GM21515 (cell line): ENCODE measurements around the gene LMF1.
"Not testable (repeated sequence)": the region's sequence is repeated elsewhere in the genome, so short reads cannot be mapped to it uniquely, and the experiment has no call there.

Experiments
- ATAC-seq: cut with Tn5 transposase; IDR thresholded peaks from one replicate; pipeline ENCODE4 v1.9.1; 2021; ENCODE audit not compliant: unreplicated experiment

The LMF1 gene

DNA sequence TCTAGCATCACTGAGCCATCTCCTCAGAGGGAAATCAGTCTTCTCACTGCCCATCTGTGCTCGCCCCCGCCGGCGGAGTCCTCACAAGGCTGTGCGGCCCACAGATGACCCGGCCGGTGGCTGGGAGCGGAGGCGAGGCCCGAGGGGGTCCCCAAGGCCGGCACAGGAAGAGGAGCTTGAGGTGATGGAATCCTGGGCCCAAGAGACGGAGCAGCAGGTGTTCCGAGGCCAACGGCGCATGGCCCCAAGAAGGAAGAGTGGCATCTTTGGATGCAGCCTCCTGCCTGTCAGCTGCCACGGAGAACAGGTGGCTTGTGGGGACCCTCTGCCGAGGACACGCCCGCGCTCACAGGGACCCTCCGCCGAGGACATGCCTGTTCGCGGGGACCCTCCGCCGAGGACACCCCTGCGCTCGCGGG is 97.5 kb downstream of the LMF1 start:
- no peak for ATAC-seq

DNA sequence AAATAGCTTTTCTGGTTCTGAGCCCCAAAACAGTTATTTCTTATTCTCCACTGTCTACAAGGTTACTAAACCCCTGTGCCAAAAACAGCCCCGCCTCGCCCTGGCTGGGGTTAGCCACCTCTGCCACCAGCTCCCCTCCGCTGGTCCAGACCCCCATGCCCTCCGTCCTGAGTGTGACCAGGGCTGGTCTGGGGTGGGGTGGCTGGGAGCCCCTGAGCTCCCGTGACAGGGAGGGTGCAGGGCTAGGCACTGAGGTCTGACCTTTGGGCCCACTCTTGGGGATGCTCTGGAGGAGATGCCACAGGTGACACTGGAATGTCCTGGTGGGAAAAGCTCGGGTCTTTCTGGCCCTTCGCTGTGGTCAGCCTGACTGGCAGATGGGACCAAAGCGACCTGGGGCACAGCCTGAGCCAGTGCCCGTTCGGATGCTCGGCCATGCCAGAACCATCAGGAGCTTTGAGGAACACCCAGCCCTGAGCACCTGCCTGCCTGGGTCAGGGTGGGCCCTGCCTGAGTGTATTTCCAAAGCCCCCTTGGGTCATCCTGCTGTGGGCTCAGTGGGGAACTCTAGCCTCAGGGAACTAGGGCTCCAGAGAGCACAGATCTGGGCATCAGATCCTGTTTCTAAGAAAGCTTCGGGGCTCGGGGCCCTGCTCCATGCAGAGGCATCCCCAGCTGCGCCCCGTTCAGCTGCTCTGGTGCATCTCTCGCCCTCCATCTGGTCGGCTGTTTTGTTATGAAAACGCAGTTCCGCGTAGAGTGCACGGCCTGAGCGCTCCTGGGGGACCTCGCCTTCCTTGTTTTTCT is 98.1 kb downstream of the LMF1 start:
- ATAC-seq: no peak

DNA sequence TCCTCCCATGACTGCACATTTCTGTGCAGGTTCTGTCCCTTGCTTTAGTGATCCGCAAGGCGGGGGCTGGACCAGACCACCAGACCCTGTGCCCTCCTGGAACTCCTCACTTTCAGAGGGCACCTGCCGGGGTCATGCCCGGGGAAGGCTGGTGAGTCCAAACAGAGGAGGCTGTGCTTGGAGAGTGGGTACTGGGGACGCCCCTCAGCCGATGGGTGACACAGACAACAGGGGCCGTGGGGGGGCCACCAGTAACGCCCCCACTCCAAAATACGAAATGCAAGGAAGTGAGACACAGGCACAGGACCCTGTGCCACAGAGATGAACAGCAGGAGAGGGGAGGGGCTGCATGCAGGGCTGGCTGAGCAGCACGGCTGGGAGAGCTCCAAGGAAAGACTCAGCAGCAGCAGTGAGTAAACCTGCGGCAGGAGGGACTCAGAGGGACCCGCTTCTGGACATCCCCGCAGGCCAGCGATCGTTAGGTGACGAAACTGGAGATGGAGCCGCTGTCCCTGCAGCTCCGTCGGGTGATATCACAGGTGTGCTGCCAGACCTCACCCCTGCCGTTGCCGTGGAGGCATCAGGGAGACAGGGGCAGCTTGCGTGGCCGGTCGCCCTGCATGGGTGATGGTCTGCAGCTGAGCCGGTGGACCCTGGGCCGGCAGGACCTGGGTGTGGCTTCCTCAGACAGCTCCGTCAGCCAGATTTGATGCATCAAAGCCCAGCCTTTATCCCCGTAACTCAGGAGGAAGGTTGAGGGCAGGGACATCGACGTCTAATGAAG is 99.0 kb downstream of the LMF1 start:
- ATAC-seq: no peak

DNA sequence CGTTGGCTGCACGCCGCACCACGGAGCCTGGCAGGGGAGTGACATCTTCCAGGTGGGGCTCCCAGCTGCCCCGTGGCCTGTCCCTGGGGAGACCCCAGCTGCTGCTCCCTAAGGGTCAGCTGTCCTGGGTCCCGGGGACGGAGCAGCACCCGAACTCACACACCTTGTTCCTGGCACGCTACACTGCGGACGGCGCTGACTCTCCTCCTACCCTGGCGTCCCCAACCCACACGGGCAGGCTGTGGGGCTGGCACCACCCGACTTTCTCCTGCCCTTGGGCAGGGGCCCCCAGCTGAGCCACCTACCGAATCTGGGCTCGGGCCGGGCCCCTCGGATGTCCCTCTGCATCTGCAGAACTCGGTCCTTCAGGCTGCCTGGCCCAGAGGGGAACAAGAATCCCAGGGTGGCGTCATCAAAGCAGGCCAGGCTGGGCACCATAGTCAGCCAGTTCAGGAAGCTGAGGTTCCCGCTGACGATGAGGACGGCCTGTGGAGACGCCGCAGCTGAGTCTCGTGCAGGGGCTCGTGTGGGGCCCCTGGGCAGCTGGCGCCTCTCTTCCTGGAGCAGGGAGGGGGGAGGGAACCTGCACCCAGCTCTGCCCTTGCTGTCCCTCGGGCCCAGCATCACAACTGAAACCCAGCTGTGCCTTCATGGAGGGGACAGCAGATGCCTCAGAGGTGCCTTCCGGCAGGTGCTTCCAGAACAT is 99.8 kb downstream of the LMF1 start:
- no peak for ATAC-seq

DNA sequence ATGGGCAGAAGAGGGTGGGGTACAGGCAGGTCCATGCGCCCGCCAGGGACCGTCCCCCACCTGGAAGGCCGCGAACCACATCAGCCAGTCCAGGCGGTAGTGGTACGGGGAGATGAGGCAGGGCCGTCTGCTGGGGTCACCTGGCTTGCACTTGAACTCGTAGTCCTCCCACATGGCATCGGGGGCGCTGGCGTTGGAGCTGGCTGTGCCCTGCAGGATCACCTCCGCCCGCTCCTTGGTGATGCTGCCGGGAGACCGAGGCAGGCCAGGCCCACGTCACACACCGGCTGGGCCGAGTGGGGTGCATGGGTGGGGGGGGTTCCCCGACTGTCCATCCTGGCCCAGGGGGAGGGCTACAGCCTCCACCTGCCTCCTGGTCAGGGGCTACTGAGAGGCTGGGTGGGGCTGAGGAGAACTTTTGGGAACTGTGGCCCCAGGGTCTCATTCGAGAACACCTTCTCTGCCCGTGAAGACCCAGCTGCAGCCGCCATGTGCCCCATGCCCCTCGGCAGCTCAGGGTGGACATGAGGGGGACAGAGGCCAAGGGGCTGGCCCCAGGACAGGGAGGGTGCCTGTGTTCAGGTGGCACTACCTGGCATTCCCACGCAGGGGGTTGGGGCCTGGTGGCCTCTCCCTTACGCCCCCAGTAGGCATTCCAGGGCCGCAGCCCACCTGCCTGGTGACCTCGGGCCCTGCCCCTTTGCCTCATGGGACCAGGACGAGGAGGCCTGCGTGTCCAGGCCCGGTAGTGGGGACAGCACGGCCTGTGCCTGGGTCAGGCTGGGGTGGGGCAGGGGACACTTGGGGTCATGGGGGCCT is 100.8 kb downstream of the LMF1 start:
- no peak for ATAC-seq

DNA sequence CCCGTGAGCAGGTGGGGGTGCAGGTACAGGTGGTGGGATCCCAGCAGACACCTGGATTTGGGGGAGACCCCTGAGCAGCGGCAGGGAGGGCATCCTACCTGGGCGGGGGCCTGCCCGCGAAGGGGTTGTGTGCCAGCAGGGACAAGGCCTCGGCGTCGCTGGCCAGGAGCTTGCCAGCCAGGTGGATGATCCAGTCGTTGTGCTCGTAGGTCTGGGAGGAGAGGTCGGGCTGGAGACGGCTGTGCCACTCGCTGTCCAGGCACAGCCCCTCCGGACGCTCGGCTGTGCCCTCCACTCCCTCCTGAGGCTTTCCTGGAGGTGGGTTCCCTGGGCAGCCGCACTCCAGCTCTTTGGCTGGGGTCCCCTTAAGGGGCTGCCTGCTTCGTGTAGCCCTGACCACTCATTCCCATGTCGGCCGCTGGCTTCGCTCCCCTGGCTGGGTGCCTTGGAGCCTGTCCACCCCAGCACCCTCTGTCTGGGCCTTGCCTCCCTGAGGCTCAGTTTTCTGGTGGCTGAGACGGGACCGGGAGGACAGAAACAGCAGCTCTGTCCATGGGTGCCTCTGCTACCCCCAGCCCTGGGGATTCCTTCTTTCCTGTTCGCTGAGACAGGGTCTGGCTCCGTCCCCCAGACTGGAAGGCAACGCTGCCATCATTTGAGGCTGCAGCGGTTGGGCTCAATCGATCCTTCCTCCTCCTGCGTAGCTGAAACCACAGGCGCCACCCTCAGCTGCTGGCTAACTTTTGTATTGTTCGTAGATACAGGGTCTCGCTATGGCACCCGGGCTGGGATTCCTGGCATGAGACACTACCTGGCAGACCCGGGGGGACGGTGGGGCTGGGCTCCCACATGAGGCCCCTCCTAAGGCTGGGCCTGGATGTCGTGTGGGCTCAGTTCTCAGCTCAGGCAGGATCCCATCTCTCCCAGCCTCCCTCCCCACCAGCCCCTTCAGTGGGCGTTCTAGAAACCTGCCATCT is 101.7 kb downstream of the LMF1 start:
- no peak for ATAC-seq

DNA sequence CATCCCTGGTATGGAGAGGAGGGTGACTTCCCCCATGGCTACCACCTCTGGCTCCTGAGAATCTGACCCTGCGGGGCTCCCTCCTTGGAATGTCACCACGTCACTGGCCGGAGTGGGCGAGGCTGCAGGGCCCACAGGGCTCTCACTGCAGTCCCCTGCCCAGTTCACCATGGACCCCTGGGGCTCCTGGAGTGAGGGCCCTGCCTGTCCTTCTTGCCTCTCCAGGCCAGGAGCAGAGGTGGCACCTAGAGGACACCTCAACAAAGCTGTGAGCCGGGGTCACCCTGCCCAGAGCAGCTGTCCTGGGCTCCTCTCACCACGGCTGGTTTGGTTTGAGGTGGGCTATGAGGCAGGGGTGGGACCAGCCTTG is 102.4 kb downstream of the LMF1 start:
- no peak for ATAC-seq

DNA sequence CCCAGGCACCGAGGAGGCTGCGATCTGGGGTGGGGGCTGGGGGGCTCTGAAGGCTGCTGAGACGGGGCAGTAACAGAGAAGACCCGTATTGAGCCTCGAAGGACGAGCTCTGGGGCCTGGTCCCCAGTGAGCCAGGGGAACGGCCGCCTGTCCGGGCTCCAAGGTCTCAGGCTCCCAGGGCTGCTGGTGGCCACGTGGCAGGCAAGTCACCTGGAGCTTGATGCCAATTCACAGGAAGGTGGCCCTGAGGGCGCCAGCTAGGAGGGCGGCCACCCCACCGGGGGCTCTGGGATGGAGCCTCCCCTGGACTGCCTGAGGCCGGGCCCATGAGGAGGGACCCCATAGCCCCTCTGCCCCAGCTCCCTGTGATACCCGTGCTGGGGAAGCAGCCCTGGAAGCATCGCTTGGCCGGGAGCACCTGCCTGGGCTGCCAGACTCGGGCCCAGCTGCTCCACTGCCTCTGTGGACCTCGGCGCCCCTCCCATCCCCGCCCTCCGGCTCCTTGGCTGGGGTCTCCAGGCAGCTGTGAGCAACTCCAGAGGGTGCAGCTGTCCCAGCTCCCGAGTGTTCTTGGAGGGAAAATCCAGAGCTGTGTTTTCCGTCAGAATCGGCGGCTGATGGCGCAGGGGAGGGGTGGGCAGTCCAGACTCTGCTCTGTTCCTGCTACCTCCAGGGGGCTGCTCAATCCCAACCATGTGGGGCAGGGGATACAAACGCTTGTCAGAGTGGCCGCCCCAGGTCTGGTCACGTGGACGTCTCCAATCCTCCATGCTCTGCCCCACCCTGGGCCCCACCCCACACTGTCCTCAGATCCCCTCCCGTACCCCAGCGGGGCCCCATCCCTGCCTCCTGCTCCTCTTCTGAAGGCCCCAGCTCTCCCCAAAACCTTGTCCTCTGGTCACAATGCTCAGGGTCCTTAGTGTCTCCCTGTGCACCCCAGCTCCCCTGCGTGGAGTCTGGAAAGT is 103.1 kb downstream of the LMF1 start:
- no peak for ATAC-seq

DNA sequence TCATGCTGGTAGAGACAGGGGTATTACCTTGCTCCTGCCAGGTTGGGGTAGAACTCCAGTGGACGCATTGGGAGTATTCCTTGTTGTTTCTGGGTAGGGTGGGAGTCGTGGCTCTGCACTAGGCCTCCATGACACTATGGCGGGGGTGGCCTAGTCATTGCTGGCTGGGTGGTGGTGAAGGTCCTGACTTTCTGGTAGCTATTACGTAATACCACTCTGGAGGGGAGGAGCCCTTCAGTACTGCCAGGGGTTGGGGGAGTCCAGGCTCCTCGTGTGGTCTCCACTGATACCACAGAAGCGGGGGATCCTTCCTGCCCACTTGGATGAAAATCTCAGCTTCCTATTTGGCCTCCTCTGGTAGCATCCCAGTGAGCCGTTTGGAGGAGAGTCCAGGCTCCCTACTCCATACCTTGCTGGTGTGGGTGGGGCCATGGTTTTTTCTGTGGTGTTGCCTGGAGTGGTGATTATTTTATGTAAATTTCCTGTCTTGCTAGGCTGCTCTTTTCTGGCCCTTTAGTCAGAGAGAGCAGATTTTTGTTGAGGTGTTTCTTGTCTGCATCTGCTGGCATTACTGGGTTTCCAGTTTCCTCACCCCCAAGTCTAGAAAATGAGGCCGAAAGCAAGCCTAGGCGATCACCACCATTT is 104.4 kb downstream of the LMF1 start:
- ATAC-seq: no peak

DNA sequence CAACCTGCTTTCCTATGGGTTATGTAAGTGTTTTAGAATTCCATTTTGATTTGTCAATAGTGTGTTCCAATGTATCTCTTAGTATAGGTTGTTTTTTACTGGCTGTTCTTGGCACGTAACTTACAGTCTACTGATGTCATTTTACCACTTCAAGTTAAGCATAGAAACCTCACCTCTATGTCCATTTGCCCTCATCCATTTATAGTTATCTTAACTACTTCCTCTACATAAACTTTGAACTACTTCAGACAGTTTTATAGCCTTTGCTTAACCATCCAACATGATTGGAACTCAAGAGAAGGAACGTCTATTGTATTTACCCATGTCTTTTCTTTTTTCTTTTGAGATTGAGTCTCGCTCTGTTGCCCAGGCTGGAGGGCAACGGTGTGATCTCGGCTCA is 105.8 kb downstream of the LMF1 start:
- no peak for ATAC-seq

DNA sequence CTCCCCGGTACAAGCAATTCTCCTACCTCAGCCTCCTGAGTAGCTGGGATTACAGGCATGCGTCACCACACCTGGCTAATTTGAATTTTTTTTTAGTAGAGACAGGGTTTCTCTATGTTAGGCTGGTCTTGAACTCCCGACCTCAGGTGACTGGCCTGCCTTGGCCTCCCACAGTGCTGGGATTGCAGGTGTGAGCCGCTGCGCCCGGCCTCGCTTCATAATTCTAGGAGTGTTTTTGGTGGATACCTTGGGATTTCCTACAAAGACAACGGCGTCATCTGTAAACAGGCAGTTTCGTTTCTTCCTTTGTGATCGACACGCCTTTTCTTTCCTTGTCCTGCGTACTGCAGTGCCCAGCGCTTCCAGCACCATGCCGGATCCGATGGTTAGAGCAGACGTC is 109.3 kb downstream of the LMF1 start:
- ATAC-seq: no peak

DNA sequence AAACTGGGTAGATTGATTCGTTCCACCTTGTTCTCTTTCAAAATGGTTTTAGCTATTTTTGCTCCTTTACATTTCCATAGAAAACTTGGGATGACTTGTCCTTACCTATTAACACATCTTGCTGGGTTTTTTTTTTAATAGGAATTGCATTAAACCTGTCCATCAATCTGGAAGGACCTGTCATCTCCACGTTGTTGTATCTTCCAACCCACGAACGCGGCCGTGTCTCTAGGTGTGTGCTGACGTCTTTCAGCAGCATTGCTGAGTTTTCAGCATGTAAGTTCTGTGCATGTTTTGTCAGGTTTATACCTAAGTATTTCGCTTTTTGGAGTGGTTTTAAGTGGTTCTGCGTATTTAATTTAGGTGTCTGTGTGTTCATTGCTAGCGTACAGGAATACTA is 109.9 kb downstream of the LMF1 start:
- ATAC-seq: no peak

DNA sequence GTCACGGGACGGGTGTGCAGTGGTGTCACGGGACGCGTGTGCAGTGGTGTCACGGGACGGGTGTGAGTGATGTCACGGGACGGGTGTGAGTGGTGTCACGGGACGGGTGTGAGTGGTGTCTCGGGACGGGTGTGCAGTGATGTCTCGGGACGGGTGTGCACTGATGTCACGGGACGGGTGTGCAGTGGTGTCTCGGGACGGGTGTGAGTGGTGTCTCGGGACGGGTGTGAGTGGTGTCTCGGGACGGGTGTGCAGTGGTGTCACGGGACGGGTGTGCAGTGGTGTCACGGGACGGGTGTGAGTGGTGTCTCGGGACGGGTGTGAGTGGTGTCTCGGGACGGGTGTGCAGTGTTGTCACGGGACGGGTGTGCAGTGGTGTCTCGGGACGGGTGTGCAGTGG is 111.8 kb downstream of the LMF1 start:
- ATAC-seq: not testable (repeated sequence)

DNA sequence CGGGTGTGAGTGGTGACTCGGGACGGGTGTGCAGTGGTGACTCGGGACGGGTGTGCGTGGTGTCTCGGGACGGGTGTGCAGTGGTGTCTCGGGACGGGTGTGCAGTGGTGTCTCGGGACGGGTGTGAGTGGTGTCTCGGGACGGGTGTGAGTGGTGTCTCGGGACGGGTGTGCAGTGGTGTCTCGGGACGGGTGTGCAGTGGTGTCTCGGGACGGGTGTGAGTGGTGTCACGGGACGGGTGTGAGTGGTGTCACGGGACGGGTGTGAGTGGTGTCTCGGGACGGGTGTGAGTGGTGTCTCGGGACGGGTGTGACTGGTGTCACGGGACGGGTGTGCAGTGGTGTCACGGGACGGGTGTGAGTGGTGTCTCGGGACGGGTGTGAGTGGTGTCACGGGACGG is 112.3 kb downstream of the LMF1 start:
- ATAC-seq: not testable (repeated sequence)

DNA sequence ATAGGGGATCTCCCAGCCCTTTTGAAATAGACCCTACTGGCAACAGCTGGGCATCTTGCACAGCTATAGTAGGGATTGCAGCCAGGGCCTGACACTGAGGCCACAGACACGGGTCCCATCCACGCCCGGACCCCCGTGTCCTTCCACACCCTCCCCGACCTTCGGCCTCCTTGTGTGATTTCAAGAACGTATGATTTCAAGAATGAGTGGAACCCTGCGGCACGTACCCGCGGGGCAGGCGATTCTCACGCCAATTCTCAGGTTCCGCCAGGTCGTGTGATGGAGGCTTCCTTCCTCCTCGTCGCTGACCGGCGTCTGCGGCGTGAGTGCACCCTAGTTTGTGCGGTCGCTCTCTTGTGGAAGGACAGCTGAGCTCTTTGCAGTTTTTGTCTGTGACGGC is 114.0 kb downstream of the LMF1 start:
- no peak for ATAC-seq

DNA sequence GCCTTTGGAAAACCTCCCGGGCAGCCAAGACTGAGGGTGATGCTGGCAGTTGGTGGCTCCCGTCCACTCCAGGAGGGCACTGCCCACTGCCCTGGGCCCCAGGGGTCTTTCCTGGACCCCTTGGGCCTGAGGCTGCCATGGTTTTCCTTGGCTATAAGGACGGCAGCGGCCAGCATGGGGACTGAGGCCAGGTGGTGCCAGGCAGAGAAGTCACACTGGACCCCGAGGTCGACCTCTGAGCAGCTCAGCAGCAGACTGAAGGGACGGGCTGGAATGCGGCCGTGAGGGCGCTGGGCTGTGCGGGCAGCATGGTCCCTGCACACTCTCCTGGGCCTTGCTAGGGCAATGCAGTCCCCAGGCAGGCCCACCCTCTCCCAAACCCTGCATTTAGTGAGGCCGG is 114.7 kb downstream of the LMF1 start:
- no peak for ATAC-seq

DNA sequence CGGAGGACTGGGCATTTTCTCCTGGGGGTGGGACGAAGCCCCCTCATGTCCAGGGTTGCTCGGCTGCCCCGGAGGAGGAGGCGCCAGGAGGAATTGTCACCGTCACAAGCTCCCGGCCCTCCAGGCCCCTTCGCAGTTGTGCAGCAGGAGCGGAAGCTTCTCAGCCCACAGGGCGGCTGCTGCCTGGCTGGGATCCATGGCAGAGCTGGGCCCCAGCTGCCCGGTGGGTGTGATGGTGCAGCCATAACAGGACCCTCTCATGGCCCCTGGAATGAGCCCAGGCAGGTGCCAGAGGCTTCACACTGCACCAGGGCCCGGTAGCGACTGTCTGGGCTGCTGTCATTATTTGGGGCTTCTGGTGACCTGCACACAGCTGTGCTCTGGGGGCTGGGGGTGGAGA is 115.3 kb downstream of the LMF1 start:
- no peak for ATAC-seq

DNA sequence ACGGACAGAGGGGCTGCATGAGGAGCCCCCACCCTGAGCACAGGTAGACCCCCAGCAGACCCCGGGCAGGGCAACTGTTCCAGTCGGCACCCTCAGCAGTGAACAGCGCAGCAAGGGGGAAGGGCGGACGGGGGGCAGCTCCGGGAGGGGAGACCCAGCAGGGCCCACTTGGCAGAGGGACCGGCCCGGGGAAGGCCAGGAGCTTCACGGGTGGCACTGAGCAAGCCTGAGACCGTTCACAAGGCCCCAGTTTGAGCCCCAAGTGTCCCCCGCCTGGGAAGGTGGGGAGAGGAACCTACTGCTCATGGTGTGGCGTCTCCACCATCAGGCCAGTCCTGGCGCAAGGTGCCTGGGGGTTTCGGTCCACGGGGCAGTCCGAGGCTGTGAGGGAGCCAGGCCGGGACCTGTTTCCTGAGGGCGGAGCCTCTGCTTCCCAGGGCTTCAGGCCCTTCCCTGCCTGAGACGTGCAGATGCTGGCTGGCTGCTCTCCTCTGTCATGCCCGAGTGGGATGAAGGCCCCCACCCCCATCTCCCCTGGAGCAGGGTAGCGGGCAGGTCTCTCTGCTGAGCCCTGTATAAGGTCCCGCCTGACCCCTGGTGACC is 115.9 kb downstream of the LMF1 start:
- ATAC-seq: no peak
